ENCODE data around the gene GPS2. TPM values are rescaled to one million over a fixed set of nuclear protein-coding genes. Genes with fewer than 3 reads are reported as not detected.
A peak's percentile ranks its signal among the peaks of the same experiment; 100 is the strongest.

GPS2 gene
- total RNA-seq, result 10 to 100 TPM; 69.8 to 74.7 TPM

GRCh38 chr17:7314719-7315569 is at the start of gene GPS2:
TSS of gene GPS2 (minus strand) at chr17:7315360. CDS start at chr17:7315052, 308 bp downstream.
- peak within 1 kb of the TSS; percentile 91 for H3K27ac Mint-ChIP-seq
- peaks cover 58% of the 10 kb centered on the region for H3K4me1 Mint-ChIP-seq
- peak within 1 kb of the TSS; percentile 93 for H3K4me3 Mint-ChIP-seq
- no peaks in the 10 kb centered on the region for H3K9me3 Mint-ChIP-seq
- peak; percentile 95 for DNase-seq
- ChIA-PET POLR2A (interaction anchor here (0.6 to 11.2 kb wide), 16 partner anchors 9 to 372 kb away, joined by 3 to 109 read pairs (median 4); partner anchors contain the start of genes ACAP1, CTDNEP1, ELP5 and KCTD11), CTCF (interaction anchor here (0.7 to 6.0 kb wide), 6 partner anchors 10 to 40 kb away, joined by 3 to 39 read pairs (median 4); partner anchors contain the start of genes ACAP1, NEURL4 and TMEM95)
- no peaks in the 10 kb centered on the region for H3K27me3 Mint-ChIP-seq
- peaks cover 56% of the 10 kb centered on the region for H3K36me3 Mint-ChIP-seq (ENCODE audit: low read depth)

DNA sequence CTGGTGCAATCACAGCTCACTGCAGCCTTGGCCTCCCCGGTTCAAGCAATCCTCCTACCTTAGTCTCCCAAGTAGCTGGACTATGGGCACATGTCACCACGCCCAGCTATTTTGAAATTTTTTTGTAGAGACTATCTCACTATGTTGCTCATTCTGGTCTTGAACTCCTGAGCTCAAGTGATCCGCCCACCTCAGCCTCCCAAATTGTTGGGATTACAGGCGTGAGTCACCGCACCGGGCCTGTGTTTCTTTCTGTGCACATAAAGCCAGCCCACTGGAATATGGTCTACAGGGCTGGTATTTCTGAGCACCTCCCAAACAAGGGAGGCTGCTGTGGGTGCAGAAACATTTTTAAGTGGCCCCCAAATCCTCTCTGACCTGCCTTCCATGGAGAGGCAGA is 48.2 kb upstream of the GPS2 start:
- CTCF ChIA-PET, result interaction anchor here (1.0 kb wide), 1 partner anchor 197 kb away, joined by 3 read pairs; no protein-coding TSS in a partner anchor
- POLR2A ChIA-PET, result interaction anchor here (0.9 kb wide), 1 partner anchor 348 kb away, joined by 3 read pairs; a partner anchor contains a TSS
- peaks cover 2% of the 10 kb centered on the region for H3K27me3 Mint-ChIP-seq

GRCh38 chr17:7361906-7362305 is 46.7 kb upstream of the GPS2 start:
- Mint-ChIP-seq H3K4me1 (peaks cover under 1% of the 10 kb centered on the region), H3K4me3 (no peak overlapping the region), H3K27ac (no peak overlapping the region), H3K36me3 (ENCODE audit: low read depth) (no peaks in the 10 kb centered on the region), H3K27me3 (no peaks in the 10 kb centered on the region), H3K9me3 (no peaks in the 10 kb centered on the region)
- ChIA-PET CTCF (interaction anchor here (1.0 to 1.8 kb wide), 2 partner anchors 25 to 75 kb away, joined by 3 to 4 read pairs; partner anchors contain the start of gene ACAP1), POLR2A (no interaction called here)
- DNase-seq, result no peak

More for the DNA sequence above, 48.2 kb upstream of the GPS2 start:
- H3K36me3 Mint-ChIP-seq (ENCODE audit: low read depth), result no peaks in the 10 kb centered on the region
- no peak overlapping the region for H3K27ac Mint-ChIP-seq
- H3K9me3 Mint-ChIP-seq, result no peaks in the 10 kb centered on the region
- H3K4me3 Mint-ChIP-seq, result no peak overlapping the region
- no peaks in the 10 kb centered on the region for H3K4me1 Mint-ChIP-seq
- no peak for DNase-seq

DNA sequence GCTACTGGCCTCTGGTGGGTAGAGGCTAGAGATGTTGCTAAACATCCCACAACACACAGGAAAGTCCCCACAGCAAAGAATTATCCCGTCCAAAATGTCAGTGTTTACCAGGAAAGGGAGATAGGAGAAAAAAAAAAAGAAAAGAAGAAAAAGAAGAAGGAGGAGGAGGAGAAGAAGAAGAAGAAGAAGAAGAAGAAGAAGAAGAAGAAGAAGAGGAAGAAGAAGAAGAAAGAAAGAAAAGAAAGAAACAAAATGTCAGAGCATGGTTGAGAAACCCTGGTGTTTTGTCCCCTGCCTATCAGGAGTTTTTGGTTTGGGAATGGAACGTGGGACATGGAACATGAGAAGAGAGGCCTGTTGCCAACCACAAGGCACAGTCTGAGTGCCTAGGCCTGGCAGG is 42.2 kb upstream of the GPS2 start:
- CTCF ChIA-PET, result interaction anchor here (3.1 kb wide), 1 partner anchor 79 kb away, joined by 47 read pairs; the partner anchor contains the start of gene TMEM102
- H3K4me1 Mint-ChIP-seq, result peaks cover 37% of the 10 kb centered on the region

DNA sequence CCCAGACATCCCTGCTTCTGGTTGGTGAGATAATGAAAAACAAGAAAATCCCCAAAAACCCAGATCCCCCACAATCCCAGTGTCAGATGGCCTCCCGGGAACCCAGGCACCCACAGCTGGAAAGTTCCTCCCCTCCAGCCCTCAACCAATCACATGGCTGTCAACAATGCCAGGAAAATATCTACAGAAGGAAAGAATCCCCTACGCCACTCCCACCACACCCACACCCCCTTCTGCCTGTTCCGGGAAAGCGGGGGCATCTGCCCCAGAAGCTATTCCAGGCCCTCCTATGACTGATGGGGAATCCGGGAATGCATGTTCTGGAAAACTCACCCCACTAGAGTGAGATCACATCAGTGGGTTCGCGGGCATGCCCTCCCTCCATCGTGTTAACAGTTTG is 41.6 kb upstream of the GPS2 start:
- ChIA-PET CTCF (interaction anchor here (0.6 to 4.5 kb wide), 14 partner anchors 14 to 354 kb away, joined by 3 to 47 read pairs (median 7); partner anchors contain the start of genes FGF11, NEURL4, PLSCR3 and SENP3), POLR2A (interaction anchor here (1.0 to 3.1 kb wide), 6 partner anchors 20 to 331 kb away, joined by 3 to 20 read pairs (median 6); partner anchors contain the start of genes ACAP1, SENP3, TMEM102 and TP53)
- no peaks in the 10 kb centered on the region for H3K27me3 Mint-ChIP-seq
- no peak for DNase-seq
- no peak overlapping the region for H3K4me3 Mint-ChIP-seq
- peaks cover 10% of the 10 kb centered on the region for H3K36me3 Mint-ChIP-seq (ENCODE audit: low read depth)
- no peaks in the 10 kb centered on the region for H3K9me3 Mint-ChIP-seq
- H3K4me1 Mint-ChIP-seq, result peaks cover 40% of the 10 kb centered on the region
- H3K27ac Mint-ChIP-seq, result no peak overlapping the region

More for the DNA sequence above, 42.2 kb upstream of the GPS2 start:
- Mint-ChIP-seq H3K36me3 (ENCODE audit: low read depth) (peaks cover 9% of the 10 kb centered on the region), H3K9me3 (no peaks in the 10 kb centered on the region), H3K27ac (no peak overlapping the region), H3K4me3 (no peak overlapping the region), H3K27me3 (no peaks in the 10 kb centered on the region)
- POLR2A ChIA-PET, result interaction anchor here (1.9 kb wide), 1 partner anchor 128 kb away, joined by 5 read pairs; no protein-coding TSS in a partner anchor
- no peak for DNase-seq

DNA sequence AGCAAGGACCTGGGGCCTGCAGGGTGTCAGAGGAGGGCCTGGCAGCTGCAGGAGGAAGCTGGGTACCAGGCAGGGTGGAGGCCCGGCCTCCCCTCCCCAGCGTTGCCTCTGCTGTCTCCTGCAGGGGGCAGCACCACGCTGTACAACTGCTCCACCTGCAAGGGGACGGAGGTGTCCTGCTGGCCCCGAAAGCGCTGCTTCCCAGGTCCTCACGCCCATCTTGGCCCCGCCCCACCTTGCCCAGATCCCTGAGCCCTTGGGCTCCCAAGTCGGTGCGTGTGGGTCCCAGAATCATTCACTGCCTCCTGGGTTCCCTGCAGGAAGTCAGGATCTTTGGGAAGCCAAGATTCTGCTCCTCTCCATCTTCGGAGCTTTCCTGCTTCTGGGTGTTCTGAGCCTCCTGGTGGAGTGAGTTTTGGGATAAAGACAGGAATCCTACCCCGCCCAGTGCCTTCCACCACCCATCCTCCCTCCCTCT is 41.0 kb upstream of the GPS2 start:
- Mint-ChIP-seq H3K36me3 (ENCODE audit: low read depth) (peaks cover 13% of the 10 kb centered on the region), H3K4me3 (no peak overlapping the region), H3K4me1 (peaks cover 43% of the 10 kb centered on the region), H3K27ac (no peak overlapping the region), H3K27me3 (no peaks in the 10 kb centered on the region), H3K9me3 (no peaks in the 10 kb centered on the region)
- CTCF ChIA-PET, result interaction anchor here (0.6 to 4.5 kb wide), 44 partner anchors 9 to 455 kb away, joined by 3 to 47 read pairs (median 4); partner anchors contain the start of genes ACADVL, ACAP1, DLG4 and FGF11
- peak; percentile 91 for DNase-seq
- POLR2A ChIA-PET, result interaction anchor here (1.0 to 3.1 kb wide), 8 partner anchors 19 to 332 kb away, joined by 3 to 20 read pairs (median 6); partner anchors contain the start of genes ACAP1, POLR2A, SENP3 and TMEM102

- Mint-ChIP-seq H3K27me3 (no peaks in the 10 kb centered on the region), H3K36me3 (ENCODE audit: low read depth) (peaks cover 18% of the 10 kb centered on the region), H3K27ac (no peak overlapping the region), H3K4me1 (peaks cover 46% of the 10 kb centered on the region), H3K9me3 (no peaks in the 10 kb centered on the region), H3K4me3 (no peak overlapping the region)
- no peak for DNase-seq
- CTCF ChIA-PET, result interaction anchor here (0.6 to 4.5 kb wide), 42 partner anchors 10 to 455 kb away, joined by 3 to 47 read pairs (median 5); partner anchors contain the start of genes ACADVL, ACAP1, DLG4 and FGF11
- POLR2A ChIA-PET, result interaction anchor here (1.0 to 3.1 kb wide), 8 partner anchors 19 to 332 kb away, joined by 3 to 20 read pairs (median 6); partner anchors contain the start of genes ACAP1, POLR2A, SENP3 and TMEM102
These were observed 40.4 kb upstream of the GPS2 start for GRCh38 chr17:7355573-7355972.

DNA sequence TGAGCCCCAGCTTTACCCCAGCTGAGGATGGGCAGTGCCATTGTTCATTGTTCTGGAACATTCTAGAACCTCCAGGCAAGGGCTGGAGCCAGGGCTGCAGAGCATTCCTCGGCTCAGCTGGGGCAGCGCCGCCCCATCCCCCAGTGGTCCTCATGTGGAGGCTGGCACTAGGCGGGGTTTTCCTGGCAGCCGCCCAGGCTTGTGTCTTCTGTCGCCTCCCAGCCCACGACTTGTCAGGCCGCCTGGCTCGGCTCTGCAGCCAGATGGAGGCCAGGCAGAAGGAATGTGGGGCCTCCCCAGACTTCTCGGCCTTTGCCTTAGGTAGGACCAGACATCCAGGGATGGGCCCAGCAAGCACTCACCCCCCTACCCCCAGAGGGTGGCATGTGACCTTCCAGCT is 39.9 kb upstream of the GPS2 start, which contains the start of gene TMEM95:
Gene TMEM95, plus strand, starts transcription at position 104 of the 400 bp plus-strand sequence. Its CDS starts 49 bp downstream, at position 153.
- Mint-ChIP-seq H3K4me3 (no peak within 1 kb of the TSS), H3K27ac (peak within 1 kb of the TSS; percentile 47), H3K9me3 (no peaks in the 10 kb centered on the region)

GRCh38 chr17:7354262-7354843 is 39.2 kb upstream of the GPS2 start:
- peaks cover 26% of the 10 kb centered on the region for H3K36me3 Mint-ChIP-seq (ENCODE audit: low read depth)
- H3K27me3 Mint-ChIP-seq, result no peaks in the 10 kb centered on the region
- ChIA-PET POLR2A (interaction anchor here (0.9 to 3.1 kb wide), 8 partner anchors 18 to 333 kb away, joined by 3 to 14 read pairs (median 4); partner anchors contain the start of genes ACAP1, TMEM256 and TP53), CTCF (interaction anchor here (1.0 to 4.5 kb wide), 7 partner anchors 18 to 234 kb away, joined by 3 to 24 read pairs (median 6); partner anchors contain the start of genes ACAP1, NEURL4, SENP3 and TMEM102)
- no peaks in the 10 kb centered on the region for H3K9me3 Mint-ChIP-seq
- H3K27ac Mint-ChIP-seq, result peak overlapping the region; percentile 47
- DNase-seq, result peak; percentile 42
- H3K4me3 Mint-ChIP-seq, result no peak overlapping the region
- H3K4me1 Mint-ChIP-seq, result peaks cover 56% of the 10 kb centered on the region

More for the DNA sequence above, 39.9 kb upstream of the GPS2 start, which contains the start of gene TMEM95:
- peaks cover 21% of the 10 kb centered on the region for H3K36me3 Mint-ChIP-seq (ENCODE audit: low read depth)
- ChIA-PET CTCF (interaction anchor here (0.6 to 4.5 kb wide), 26 partner anchors 10 to 456 kb away, joined by 3 to 47 read pairs (median 6); partner anchors contain the start of genes ACAP1, FGF11, NEURL4 and SENP3), POLR2A (interaction anchor here (1.4 to 3.1 kb wide), 6 partner anchors 18 to 206 kb away, joined by 3 to 20 read pairs (median 6); partner anchors contain the start of genes ACAP1, POLR2A, SENP3 and TMEM102)
- DNase-seq, result no peak
- H3K27me3 Mint-ChIP-seq, result no peaks in the 10 kb centered on the region
- peaks cover 49% of the 10 kb centered on the region for H3K4me1 Mint-ChIP-seq

- Mint-ChIP-seq H3K9me3 (no peaks in the 10 kb centered on the region), H3K27me3 (no peaks in the 10 kb centered on the region), H3K4me1 (peaks cover 69% of the 10 kb centered on the region), H3K4me3 (peak overlapping the region; percentile 65), H3K27ac (peak overlapping the region; percentile 62), H3K36me3 (ENCODE audit: low read depth) (peaks cover 37% of the 10 kb centered on the region)
- POLR2A ChIA-PET, result interaction anchor here (0.9 to 1.9 kb wide), 9 partner anchors 9 to 334 kb away, joined by 3 to 12 read pairs (median 4); partner anchors contain the start of genes ACAP1, MPDU1 and TP53
- CTCF ChIA-PET, result interaction anchor here (0.6 to 4.5 kb wide), 6 partner anchors 23 to 334 kb away, joined by 3 to 24 read pairs (median 4); partner anchors contain the start of genes NEURL4, SENP3, TMEM102 and TP53
- DNase-seq, result no peak
These were observed 37.9 kb upstream of the GPS2 start for GRCh38 chr17:7352910-7353635.

DNA sequence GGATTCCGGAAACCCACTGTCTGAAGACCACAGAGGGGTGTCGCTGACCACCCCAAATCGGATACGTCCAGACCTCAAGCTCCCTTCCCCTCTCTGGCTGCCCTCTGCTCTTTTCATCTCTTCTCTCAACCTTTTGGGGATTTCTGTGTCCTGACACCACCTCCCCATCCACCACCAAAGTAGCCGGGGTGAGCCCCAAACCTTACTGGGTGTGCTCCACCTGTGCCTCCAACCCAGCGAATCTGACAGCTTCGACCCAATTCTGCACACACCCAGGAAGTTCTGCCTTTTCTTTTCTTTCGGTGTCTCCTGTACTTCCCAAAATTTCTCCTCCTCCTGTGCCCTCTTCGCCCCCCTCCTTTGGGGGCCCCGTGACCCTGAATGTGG is 37.3 kb upstream of the GPS2 start:
- no peak for DNase-seq
- Mint-ChIP-seq H3K36me3 (ENCODE audit: low read depth) (peaks cover 41% of the 10 kb centered on the region), H3K4me1 (peaks cover 70% of the 10 kb centered on the region), H3K27ac (peak overlapping the region; percentile 62), H3K27me3 (no peaks in the 10 kb centered on the region), H3K4me3 (peak overlapping the region; percentile 65), H3K9me3 (no peaks in the 10 kb centered on the region)
- ChIA-PET POLR2A (interaction anchor here (1.1 to 1.3 kb wide), 4 partner anchors 16 to 307 kb away, joined by 3 to 12 read pairs (median 4); partner anchors contain the start of genes ACAP1 and MPDU1), CTCF (interaction anchor here (1.4 to 4.5 kb wide), 3 partner anchors 84 to 335 kb away, joined by 3 to 24 read pairs (median 12); partner anchors contain the start of genes SENP3, TMEM102 and TP53)
